Measurements from ENCODE around the gene FGF14.
"Not testable (repeated sequence)": the region's sequence is repeated elsewhere in the genome, so short reads cannot be mapped to it uniquely, and the experiment has no call there.

The FGF14 gene

DNA sequence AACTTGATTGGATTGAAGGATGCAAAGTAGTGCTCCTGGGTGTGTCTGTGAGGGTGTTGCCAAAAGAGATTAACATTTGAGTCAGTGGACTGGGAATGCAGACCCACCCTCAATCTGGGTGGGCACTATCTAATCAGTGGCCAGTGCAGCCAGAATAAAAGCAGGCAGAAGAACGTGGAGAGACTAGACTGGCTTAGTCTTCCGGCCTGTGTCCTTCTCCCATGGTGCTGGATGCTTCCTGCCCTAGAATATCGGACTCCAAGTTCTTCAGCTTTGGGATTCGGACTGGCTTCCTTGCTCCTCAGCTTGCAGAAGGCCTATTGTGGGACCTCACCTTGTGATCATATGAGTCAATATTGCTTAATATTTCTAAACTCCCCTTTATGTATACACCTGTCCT lies 564.1 kb downstream of the FGF14 start:
- not testable (repeated sequence) for H3K4me3 Mint-ChIP-seq, ATAC-seq, H3K9me3 Mint-ChIP-seq, H3K4me1 Mint-ChIP-seq, H3K27ac Mint-ChIP-seq, DNase-seq, H3K27me3 Mint-ChIP-seq

DNA sequence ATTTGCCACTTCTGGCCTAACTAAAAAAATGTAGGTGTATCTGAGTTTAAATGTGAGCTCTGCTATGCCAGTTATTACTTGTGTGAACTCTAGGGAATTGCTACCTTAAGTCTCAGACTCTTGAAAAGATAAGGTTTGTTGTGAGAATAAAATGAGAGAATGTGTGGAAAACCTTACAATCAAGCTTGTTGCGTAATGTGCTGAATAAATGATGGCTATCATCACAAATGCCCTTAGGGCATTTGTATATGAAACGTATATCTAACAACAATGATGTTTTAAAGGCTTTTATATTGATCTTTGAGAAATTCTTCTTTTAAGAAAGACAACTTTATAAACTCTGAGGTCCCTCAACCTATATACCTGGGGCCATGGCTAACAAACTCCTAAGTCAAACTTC lies 564.6 kb downstream of the FGF14 start:
- Mint-ChIP-seq H3K27ac (no peak overlapping the region), H3K4me3 (no peak overlapping the region), H3K9me3 (no peaks in the 10 kb centered on the region), H3K4me1 (no peaks in the 10 kb centered on the region), H3K27me3 (peaks cover 5% of the 10 kb centered on the region)
- ATAC-seq (no peak), DNase-seq (no peak)

DNA sequence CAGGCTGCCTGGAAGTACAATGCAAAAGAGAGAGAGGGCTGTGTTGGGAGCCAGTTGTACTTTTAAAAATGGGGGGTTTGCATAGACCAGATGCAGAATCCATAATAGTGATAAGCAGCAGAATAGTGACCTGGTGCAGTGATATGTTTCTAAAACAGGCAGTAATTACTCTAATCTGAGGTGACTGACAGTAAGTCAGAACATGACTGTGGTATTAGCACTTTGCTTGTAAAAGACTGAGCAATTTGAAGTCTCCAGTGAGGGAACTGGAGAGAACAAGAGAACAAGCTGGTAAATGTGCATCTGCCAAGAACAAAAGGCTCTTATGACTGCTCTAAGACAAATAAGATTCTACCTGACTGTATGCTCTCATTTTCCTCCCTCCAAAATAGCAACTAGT lies 565.9 kb downstream of the FGF14 start:
- no peak for DNase-seq
- no peak for ATAC-seq
- Mint-ChIP-seq H3K4me1 (no peaks in the 10 kb centered on the region), H3K9me3 (peaks cover 0 to 2% of the 10 kb centered on the region in 2 donors), H3K27ac (no peak overlapping the region), H3K4me3 (no peak overlapping the region), H3K27me3 (peaks cover 15% of the 10 kb centered on the region)

DNA sequence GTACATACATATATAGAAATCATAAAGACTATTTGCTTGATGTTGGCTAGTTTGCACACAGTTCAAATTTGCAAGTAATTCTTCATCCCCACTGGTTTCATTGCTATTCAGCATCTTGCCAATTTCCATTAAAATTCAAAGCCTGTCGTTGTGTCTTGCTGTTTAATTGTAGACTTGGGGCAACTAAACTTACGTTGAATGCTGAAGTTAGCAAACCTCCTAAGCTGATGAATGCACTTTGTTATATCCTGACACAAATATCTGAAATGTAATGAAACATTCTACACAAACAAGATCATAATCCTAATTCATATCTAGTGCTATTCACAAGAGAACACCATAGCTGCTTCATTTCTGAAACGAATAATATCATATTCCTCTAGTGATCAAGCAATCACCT lies 568.2 kb downstream of the FGF14 start:
- H3K4me3 Mint-ChIP-seq, result no peak overlapping the region
- H3K9me3 Mint-ChIP-seq, result peaks cover 0 to 6% of the 10 kb centered on the region in 2 donors
- ATAC-seq, result no peak
- no peak overlapping the region for H3K27ac Mint-ChIP-seq
- no peaks in the 10 kb centered on the region for H3K4me1 Mint-ChIP-seq
- no peak for DNase-seq
- H3K27me3 Mint-ChIP-seq, result peaks cover 19% of the 10 kb centered on the region

DNA sequence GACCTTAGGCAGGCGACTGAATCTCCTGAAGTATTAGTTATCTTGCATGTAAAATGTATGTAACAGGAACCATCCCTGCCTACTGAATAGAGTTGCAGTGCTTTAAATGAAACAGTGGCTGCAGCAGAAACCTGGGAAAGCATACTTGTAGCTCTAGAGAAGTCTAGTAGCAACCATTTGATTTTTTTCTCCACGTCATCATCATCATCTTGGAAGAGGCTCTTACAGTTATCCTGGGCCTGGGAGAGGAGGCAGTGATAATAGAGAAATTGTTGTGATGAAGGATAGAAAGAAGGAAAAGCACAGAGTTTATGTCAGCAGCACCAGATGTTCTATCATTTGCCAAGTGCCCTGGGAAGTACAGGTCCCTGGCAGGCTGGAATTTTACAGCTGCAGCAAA lies 571.8 kb downstream of the FGF14 start:
- no peak overlapping the region for H3K27ac Mint-ChIP-seq
- no peak for DNase-seq
- H3K4me3 Mint-ChIP-seq, result no peak overlapping the region

DNA sequence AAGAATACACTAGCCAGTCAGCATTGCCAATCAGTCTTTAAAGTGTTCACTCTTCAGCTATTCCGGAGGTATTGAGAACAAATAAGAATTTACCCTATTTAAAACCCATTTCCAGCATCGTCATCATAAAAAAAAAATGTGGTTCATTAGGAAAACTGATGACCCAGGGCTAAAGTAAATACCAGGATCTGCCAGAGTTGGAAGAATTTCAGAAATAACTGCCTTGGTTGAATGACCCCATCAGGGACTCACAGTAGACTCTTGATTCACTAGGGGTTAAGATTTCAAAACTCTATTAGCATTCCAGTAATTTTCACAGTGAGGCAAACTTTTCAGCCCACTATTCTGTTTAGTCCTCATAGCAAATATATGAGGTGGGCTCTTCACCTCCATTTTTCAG lies 572.4 kb downstream of the FGF14 start:
- ATAC-seq, result no peak
- no peak for DNase-seq
- H3K9me3 Mint-ChIP-seq, result peaks cover 0 to 6% of the 10 kb centered on the region in 2 donors
- H3K27ac Mint-ChIP-seq, result no peak overlapping the region
- no peaks in the 10 kb centered on the region for H3K4me1 Mint-ChIP-seq
- H3K27me3 Mint-ChIP-seq, result peaks cover 19% of the 10 kb centered on the region
- H3K4me3 Mint-ChIP-seq, result no peak overlapping the region

More for the DNA sequence above, 571.8 kb downstream of the FGF14 start:
- H3K4me1 Mint-ChIP-seq, result no peaks in the 10 kb centered on the region
- H3K9me3 Mint-ChIP-seq, result peaks cover 0 to 6% of the 10 kb centered on the region in 2 donors
- peaks cover 19% of the 10 kb centered on the region for H3K27me3 Mint-ChIP-seq
- no peak for ATAC-seq

DNA sequence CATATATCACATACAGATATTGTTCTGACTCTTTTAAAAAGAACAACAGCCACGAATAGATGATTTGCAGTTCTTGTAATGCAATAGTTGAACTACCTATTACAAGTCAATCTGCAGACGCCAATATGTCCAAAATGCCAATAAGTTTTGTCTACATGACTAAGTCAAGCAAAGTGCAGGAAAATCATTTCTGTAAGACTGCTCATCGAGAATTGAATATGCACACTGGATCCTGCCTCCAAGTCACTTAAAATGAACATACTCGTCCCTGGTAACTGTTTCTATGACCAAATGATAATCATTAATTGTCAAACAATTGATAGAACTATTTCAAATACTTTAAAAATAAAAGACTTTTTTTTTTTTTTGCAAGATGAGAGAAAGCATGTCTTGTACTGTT lies 573.7 kb downstream of the FGF14 start:
- H3K4me3 Mint-ChIP-seq, result no peak overlapping the region
- no peak for DNase-seq

DNA sequence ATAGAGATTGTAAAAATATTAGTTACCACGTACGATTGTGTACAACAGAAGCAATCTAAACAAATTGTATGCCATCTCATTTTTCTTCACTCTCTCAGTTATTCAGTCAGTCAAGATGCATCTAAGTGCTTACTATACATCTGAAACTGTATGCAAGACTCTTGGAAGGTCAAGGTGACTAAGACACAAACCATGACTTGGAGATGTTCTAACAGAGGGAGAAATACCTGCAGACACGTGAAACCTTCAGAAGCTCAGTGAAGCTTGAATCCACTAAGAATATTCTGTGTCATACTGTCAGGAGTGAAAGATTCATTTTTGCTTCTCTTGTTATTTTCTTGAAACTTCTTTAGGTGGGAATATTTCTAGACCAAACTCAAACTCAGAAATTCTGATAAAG lies 584.0 kb downstream of the FGF14 start:
- no peak for ATAC-seq
- DNase-seq, result no peak
- H3K9me3 Mint-ChIP-seq, result peaks cover 0 to 7% of the 10 kb centered on the region in 2 donors
- peaks cover 6% of the 10 kb centered on the region for H3K27me3 Mint-ChIP-seq
- no peak overlapping the region for H3K27ac Mint-ChIP-seq
- no peaks in the 10 kb centered on the region for H3K4me1 Mint-ChIP-seq
- no peak overlapping the region for H3K4me3 Mint-ChIP-seq

More for the DNA sequence above, 573.7 kb downstream of the FGF14 start:
- Mint-ChIP-seq H3K27me3 (peaks cover 19% of the 10 kb centered on the region), H3K27ac (no peak overlapping the region), H3K4me1 (no peaks in the 10 kb centered on the region), H3K9me3 (peaks cover 0 to 6% of the 10 kb centered on the region in 2 donors)
- ATAC-seq, result no peak

DNA sequence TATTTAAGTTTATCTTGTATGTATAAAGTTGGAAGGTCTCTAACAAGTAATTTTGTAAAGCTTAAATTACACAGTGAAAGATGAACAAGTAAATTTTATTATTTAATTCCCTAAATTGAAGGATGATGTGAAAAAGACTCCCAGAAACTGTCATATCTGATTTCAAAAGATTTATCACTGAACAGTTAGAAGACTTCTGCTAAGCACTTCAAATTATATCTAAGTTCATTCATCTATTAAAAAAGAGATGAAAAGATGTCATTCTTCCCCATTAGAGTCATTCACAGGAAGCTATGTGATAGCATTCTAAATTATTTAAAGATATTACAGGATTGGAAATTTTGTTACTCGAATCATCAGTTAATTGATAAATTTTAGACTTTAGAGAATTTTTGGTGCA lies 590.0 kb downstream of the FGF14 start:
- no peak for DNase-seq
- ATAC-seq, result no peak
- H3K27ac Mint-ChIP-seq, result no peak overlapping the region
- peaks cover 0 to 7% of the 10 kb centered on the region in 2 donors for H3K9me3 Mint-ChIP-seq
- no peaks in the 10 kb centered on the region for H3K4me1 Mint-ChIP-seq
- no peak overlapping the region for H3K4me3 Mint-ChIP-seq
- H3K27me3 Mint-ChIP-seq, result peaks cover 6% of the 10 kb centered on the region

DNA sequence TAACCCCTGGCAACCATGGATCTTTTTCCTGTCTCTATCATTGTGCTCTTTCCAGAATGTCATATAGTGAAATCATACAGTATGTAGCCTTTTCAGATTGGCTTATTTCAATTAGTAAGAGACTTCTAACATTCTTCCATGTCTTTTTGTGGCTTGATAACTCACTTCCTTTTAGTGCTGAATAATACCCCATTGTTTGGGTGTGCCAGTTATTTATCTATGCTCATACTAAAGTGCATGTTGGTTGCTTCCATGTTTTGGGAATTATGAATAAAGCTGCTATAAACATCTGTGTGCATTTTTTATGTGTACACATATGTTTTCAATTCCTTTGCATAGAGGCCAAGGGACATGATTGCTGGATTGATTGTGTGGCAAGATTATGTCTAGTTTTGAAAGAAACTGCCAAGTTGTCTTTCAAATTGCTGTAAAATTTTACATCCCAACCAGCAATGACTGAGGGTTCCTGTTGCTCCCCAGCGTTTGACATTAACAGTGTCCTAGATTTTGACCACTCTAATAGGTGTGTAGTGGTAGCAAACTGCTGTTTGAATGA lies 590.5 kb downstream of the FGF14 start:
- peaks cover 0 to 7% of the 10 kb centered on the region in 2 donors for H3K9me3 Mint-ChIP-seq
- no peak overlapping the region for H3K4me3 Mint-ChIP-seq
- peaks cover 6% of the 10 kb centered on the region for H3K27me3 Mint-ChIP-seq
- H3K4me1 Mint-ChIP-seq, result no peaks in the 10 kb centered on the region
- ATAC-seq (no peak), DNase-seq (no peak)
- H3K27ac Mint-ChIP-seq, result no peak overlapping the region

DNA sequence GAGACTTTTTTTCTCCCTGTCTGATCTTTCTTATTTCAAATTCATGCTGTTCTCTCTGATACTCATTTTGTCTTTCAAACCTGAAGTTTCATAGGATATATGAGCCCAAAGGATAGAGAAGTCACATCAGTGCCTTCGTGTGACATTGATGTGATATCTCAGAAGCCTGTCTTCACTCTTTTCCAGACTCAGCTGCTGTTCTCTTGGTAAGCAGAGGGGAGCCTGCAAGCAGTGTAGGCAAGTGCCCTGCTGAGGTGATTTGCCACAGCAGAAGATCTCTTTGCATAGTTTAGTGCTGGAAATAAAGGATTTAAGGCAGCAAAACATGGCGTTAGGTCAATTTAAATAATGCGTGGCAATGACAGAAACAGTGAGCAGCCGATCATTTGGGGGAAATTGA lies 602.7 kb downstream of the FGF14 start:
- Mint-ChIP-seq H3K4me1 (no peaks in the 10 kb centered on the region), H3K4me3 (no peak overlapping the region), H3K27me3 (no peaks in the 10 kb centered on the region), H3K27ac (no peak overlapping the region), H3K9me3 (no peaks in the 10 kb centered on the region)
- DNase-seq, result no peak
- no peak for ATAC-seq

DNA sequence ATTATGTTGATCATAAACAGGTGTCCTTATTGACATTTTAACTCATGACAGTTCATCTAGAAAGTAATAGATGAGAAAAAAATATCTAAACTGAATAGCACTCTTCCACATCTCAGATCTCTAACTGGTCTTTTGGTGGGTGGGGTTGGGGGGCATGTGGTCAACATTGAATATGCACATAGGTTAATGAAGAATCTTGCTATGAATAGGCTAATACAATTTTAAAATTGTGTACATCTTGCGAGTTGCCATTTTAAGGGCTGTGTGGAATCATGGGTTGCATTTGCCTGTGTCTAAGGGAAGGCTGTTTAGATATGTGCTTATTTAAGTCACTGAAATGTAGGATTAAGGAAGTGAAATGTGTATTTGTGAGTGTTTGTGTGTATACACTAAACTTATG lies 603.4 kb downstream of the FGF14 start:
- DNase-seq (no peak), ATAC-seq (no peak)
- Mint-ChIP-seq H3K27me3 (no peaks in the 10 kb centered on the region), H3K27ac (peak overlapping the region in 1 of 2 donors; percentile 14), H3K4me1 (no peaks in the 10 kb centered on the region), H3K4me3 (no peak overlapping the region), H3K9me3 (no peaks in the 10 kb centered on the region)

DNA sequence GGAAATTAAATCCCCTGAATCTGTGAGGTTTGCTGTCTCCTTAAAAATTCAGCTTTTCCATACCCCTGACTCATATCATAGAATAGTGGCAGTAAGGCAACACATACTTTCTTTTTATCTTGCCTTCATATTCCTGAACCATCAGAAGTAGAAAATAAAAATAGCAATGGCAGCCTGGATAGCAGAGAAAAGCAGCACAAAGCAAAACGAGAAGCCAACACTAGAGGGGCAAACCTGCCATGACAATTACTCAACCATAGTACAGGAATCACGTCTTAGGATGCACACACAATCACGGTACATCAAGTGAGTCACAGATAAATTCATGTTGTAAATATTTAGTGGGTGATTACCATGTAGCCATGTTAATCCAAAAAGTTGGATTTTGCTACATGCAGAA lies 606.4 kb downstream of the FGF14 start:
- no peaks in the 10 kb centered on the region for H3K4me1 Mint-ChIP-seq
- no peak overlapping the region for H3K27ac Mint-ChIP-seq
- DNase-seq, result no peak
- no peak for ATAC-seq
- no peaks in the 10 kb centered on the region for H3K9me3 Mint-ChIP-seq
- H3K4me3 Mint-ChIP-seq, result no peak overlapping the region
- peaks cover 2% of the 10 kb centered on the region for H3K27me3 Mint-ChIP-seq

DNA sequence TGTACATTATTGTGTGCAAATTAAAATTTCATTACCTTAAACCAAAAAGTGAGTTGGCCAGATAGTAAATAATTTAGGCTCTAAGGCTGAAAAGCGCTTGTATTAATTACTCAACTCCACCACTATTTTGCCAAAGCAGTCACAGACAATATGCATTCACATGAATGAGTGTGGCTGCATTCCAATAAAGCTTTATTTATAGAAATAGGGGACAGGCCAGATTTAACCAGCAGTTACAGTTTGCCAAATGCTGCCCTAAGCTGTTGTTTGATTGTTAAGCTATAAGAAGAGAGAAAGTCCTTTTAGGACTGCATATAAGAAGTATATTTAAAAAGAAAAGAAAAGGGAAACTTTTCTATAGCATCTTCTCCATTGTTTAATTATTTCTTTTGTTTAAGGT lies 606.8 kb downstream of the FGF14 start:
- Mint-ChIP-seq H3K4me3 (no peak overlapping the region), H3K27ac (no peak overlapping the region)
- no peak for DNase-seq

DNA sequence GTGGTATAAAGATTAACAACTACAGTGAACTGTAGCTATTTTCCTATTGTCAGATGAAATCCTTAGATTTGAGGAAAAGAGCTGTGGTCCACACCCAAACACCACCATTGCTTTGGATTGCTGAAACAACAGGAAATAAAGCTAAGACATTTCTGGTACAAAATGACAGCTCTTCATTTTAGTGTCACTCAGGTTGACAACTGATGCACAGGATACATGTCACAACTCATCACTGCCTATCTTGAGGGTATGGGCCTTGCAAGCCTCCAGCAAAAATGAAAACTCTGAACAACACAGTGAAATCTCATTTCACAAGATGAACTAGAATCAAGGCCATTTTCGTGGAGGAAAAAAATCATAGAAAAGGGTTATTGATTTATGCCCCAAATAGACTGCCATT lies 609.7 kb downstream of the FGF14 start:
- H3K27ac Mint-ChIP-seq, result no peak overlapping the region
- peaks cover 18% of the 10 kb centered on the region for H3K27me3 Mint-ChIP-seq
- no peak for ATAC-seq
- no peaks in the 10 kb centered on the region for H3K4me1 Mint-ChIP-seq
- H3K4me3 Mint-ChIP-seq, result no peak overlapping the region
- no peaks in the 10 kb centered on the region for H3K9me3 Mint-ChIP-seq
- DNase-seq, result no peak

More for the DNA sequence above, 606.8 kb downstream of the FGF14 start:
- no peaks in the 10 kb centered on the region for H3K4me1 Mint-ChIP-seq
- no peaks in the 10 kb centered on the region for H3K9me3 Mint-ChIP-seq
- H3K27me3 Mint-ChIP-seq, result peaks cover 6% of the 10 kb centered on the region
- ATAC-seq, result no peak

DNA sequence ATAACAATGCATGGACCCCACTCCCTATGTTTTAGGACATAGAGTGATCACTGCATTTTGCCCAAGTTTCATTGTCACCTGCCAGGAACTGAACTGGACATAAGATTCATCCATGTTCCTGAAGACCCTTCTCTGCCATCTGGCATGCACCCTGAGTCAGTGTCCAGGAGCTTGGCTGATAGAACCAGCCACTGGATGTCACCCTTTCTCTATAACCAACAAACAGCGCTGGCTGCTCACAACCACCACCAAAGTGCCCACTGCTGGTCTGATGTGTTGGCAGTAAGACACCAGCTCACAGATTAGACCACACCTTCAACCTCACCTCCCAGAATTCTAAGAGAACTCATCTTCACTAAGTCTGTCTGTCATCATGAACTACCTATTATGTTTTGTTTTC lies 616.0 kb downstream of the FGF14 start:
- peaks cover 34% of the 10 kb centered on the region for H3K27me3 Mint-ChIP-seq
- ATAC-seq, result no peak

DNA sequence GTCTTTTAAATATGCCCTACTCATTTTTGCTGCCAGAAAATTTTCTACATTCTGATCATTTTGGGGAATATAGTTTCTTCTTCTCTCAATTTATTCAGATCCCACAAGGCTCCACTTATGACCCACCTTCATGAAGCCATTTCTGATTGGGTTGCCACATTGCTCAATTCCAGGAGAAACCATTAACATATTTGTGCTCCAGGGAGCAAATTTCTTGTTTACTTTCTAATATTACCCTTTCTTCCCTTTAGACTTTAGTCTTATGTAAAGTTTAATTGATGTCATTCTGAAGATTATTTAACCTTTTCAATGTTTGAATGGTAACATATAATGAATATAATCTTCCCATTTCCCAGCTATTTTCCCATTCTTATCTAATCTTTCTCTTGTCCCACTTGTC lies 617.5 kb downstream of the FGF14 start:
- ATAC-seq, result no peak
- H3K27ac Mint-ChIP-seq, result no peak overlapping the region
- no peak for DNase-seq
- H3K4me1 Mint-ChIP-seq, result no peaks in the 10 kb centered on the region
- peaks cover 27% of the 10 kb centered on the region for H3K27me3 Mint-ChIP-seq
- no peak overlapping the region for H3K4me3 Mint-ChIP-seq
- peaks cover 0 to 5% of the 10 kb centered on the region in 2 donors for H3K9me3 Mint-ChIP-seq

More for the DNA sequence above, 616.0 kb downstream of the FGF14 start:
- H3K4me1 Mint-ChIP-seq, result no peaks in the 10 kb centered on the region
- DNase-seq, result no peak
- H3K9me3 Mint-ChIP-seq, result peaks cover 0 to 5% of the 10 kb centered on the region in 2 donors
- H3K27ac Mint-ChIP-seq, result no peak overlapping the region
- H3K4me3 Mint-ChIP-seq, result no peak overlapping the region
